B cell (primary cell): Measurements from ENCODE around the gene TFRC.

Source experiments
- EZH2 ChIP-seq: IDR thresholded peaks from 2 replicates; pipeline ENCODE4 v1.6.1; 2012; ENCODE audit warnings: borderline replicate concordance, low read depth, mild to moderate bottlenecking, moderate library complexity, low read length; ENCODE audit not compliant: insufficient read depth, poor library complexity, severe bottlenecking
- TF ChIP-seq, protein P1 (sequence below): fragments of 200-600 bp; IDR thresholded peaks from one replicate; pipeline ENCODE4 v1.8.0; 2022; ENCODE audit warnings: antibody characterized with exemption, mild to moderate bottlenecking

DNA sequence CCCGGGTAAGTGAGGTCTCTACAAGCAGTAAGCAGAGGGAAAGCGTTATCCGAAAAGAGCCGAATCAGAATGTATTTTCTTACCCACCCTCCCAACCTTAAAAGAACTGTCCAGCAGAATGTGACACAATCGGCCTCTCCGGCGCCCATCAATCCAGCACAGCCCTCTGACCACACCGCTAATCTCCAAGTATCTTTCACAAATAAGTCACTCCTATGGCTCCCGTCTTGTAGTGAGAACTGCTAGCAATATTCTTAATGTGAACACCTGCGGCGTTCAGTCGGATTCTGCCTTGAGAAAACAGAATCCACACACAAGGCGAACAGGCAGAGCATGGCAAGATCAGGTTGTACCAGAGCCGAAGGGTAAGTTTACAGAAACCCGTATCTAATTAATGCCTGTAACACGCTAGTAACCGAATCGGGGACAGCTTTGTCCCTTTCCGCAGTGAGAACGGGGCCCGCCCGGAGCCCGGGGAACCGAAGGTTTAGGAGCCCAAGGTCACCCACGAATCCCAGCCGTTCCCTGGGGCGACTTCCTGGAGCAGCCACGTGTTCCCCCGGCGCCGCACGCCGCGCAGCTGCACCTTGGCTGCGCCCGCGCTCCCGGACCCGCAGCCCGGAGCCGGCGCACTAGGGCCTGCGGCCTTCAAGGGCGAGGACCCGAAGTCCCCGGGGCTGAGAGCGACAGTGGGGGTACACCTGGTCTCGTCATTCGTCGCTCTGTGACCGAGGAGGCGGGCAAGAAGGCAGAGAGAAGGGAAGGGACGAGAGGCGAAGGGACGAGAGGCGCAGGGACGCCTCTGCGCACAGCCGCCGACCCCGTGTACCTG is 672 bp downstream of the TFRC start:
- TF ChIP-seq, protein P1, sequence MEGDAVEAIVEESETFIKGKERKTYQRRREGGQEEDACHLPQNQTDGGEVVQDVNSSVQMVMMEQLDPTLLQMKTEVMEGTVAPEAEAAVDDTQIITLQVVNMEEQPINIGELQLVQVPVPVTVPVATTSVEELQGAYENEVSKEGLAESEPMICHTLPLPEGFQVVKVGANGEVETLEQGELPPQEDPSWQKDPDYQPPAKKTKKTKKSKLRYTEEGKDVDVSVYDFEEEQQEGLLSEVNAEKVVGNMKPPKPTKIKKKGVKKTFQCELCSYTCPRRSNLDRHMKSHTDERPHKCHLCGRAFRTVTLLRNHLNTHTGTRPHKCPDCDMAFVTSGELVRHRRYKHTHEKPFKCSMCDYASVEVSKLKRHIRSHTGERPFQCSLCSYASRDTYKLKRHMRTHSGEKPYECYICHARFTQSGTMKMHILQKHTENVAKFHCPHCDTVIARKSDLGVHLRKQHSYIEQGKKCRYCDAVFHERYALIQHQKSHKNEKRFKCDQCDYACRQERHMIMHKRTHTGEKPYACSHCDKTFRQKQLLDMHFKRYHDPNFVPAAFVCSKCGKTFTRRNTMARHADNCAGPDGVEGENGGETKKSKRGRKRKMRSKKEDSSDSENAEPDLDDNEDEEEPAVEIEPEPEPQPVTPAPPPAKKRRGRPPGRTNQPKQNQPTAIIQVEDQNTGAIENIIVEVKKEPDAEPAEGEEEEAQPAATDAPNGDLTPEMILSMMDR = no peak
- no peak for TF ChIP-seq EZH2
